Mucosa of descending colon (tissue), 3 donors: ENCODE measurements around the gene CES4A. TPM values are rescaled to one million over a fixed set of nuclear protein-coding genes. Genes with fewer than 3 reads are reported as not detected.

Source experiments
- ATAC-seq: fragments of 200-7000 bp; cut with Tn5 transposase; one replicate; pipeline ENCODE4 v1.9.1; 2020; ENCODE audit warnings: mild to moderate bottlenecking, moderate library complexity
- DNase-seq, 3 donors: peaks; one replicate each; pipeline ENCODE4 v3.0.0-alpha.2; 2020
- H3K36me3 ChIP-seq: fragments of 200-600 bp; one replicate; pipeline ENCODE4 v1.8.0; 2021; ENCODE audit warnings: low read depth, mild to moderate bottlenecking
- H3K4me1 ChIP-seq: fragments of 200-600 bp; one replicate; pipeline ENCODE4 v1.8.0; 2021; ENCODE audit warnings: low read depth, mild to moderate bottlenecking
- H3K4me3 ChIP-seq: fragments of 200-600 bp; one replicate; pipeline ENCODE4 v1.8.0; 2021; ENCODE audit warnings: mild to moderate bottlenecking
- H3K9me3 ChIP-seq: fragments of 200-600 bp; one replicate; pipeline ENCODE4 v1.8.0; 2021; ENCODE audit warnings: mild to moderate bottlenecking
- CTCF ChIP-seq: fragments of 200-600 bp; IDR thresholded peaks from one replicate; pipeline ENCODE4 v1.8.0; 2022; ENCODE audit warnings: antibody characterized with exemption, mild to moderate bottlenecking
- intact Hi-C, 2 donors: fragments of 100-400 bp; cut with DNase I in 1 of 2; cut with micrococcal nuclease in 1 of 2; formaldehyde crosslinking; loops; one replicate each; pipeline versions ENCODE4 v1.11.0 to v1.11.1; 2022; cut with DNase I, micrococcal nuclease
- total RNA-seq, 3 donors: library from RNA; stranded (reverse); fragmentation: NEBNext Ultra II Directional in 2 of 3; extraction: Animal tissue kit (Norgen Biotek cat#: 25700) in 2 of 3; gene quantifications; one replicate each; pipeline versions ENCODE4 v1.2.1 to v1.2.4, GENCODE V29; 2021 to 2023
- donor health status: DM: no; HTN: no; CAD: no; lungs with moderate emphysema.
- donor health status: DM: no; HTN: no; CAD: no.
- donor health status: DM: no; HTN: yes; CAD: no.

Gene CES4A
- total RNA-seq, 3 donors from 2014 or later, result 6.3 to 10.1 (median 8.3) TPM

- intact Hi-C loops, result no loop called here
These were observed 66.5 kb downstream of the CES4A start for GRCh38 chr16:67054901-67055300.

GRCh38 chr16:67055712-67056487 lies 67.5 kb downstream of the CES4A start:
- Histone ChIP-seq H3K36me3 (peaks cover 3% of the 10 kb centered on the region), H3K9me3 (no peaks in the 10 kb centered on the region), H3K4me3 (no peak overlapping the region), H3K4me1 (no peaks in the 10 kb centered on the region)
- TF ChIP-seq CTCF, result no peak
- intact Hi-C loops, result no loop called here
- DNase-seq (no peak), ATAC-seq (peak; percentile 90)

More at GRCh38 chr16:67054901-67055300, 66.5 kb downstream of the CES4A start:
- Histone ChIP-seq H3K36me3 (peaks cover 3% of the 10 kb centered on the region), H3K4me1 (no peaks in the 10 kb centered on the region), H3K9me3 (no peaks in the 10 kb centered on the region), H3K4me3 (no peak overlapping the region)
- no peak for TF ChIP-seq CTCF
- no peak for DNase-seq
- no peak for ATAC-seq

Other genes with a start within 250 kb of the CES4A start
- 100 to 1,000 TPM; 153 to 249 (median 217) TPM for gene DYNC1LI2, start 237.0 kb upstream of the CES4A start, total RNA-seq
- under 1 TPM in 2 of 3 donors, not detected in 1; 0.28 to 0.32 TPM for gene TERB1, start 187.0 kb upstream of the CES4A start, total RNA-seq
- 10 to 100 TPM; 48.4 to 52.9 (median 50.8) TPM for gene NAE1, start 157.6 kb upstream of the CES4A start, total RNA-seq
- gene CA7, start 144.2 kb upstream of the CES4A start, total RNA-seq, result 100 to 1,000 TPM in 2 of 3 donors, 10 to 100 TPM in 1; 59.3 to 253 (median 131) TPM
- gene PDP2, start 108.1 kb upstream of the CES4A start, total RNA-seq, result 10 to 100 TPM; 15.5 to 23.5 (median 23.2) TPM
- gene CDH16, start 69.7 kb upstream of the CES4A start, total RNA-seq, result under 1 TPM; 0.13 to 0.78 (median 0.72) TPM
- 10 to 100 TPM in 1 of 3 donors, 1 to 10 TPM in 2; 1.3 to 11.6 (median 1.3) TPM for gene RRAD, start 63.1 kb upstream of the CES4A start, total RNA-seq
- 10 to 100 TPM; 72.5 to 78.1 (median 76.5) TPM for gene CIAO2B, start 54.2 kb upstream of the CES4A start, total RNA-seq
- gene CES2, start 53.1 kb upstream of the CES4A start, total RNA-seq, result 100 to 1,000 TPM; 180 to 566 (median 456) TPM
- gene CES3, start 27.3 kb upstream of the CES4A start, total RNA-seq, result 100 to 1,000 TPM in 2 of 3 donors, 10 to 100 TPM in 1; 86.5 to 264 (median 199) TPM
- gene CBFB, start 40.6 kb downstream of the CES4A start, total RNA-seq, result 10 to 100 TPM; 26.3 to 35.5 (median 26.8) TPM
- 10 to 100 TPM; 13.3 to 15.7 (median 13.6) TPM for gene PHAF1, start 121.4 kb downstream of the CES4A start, total RNA-seq
- gene B3GNT9, start 162.4 kb downstream of the CES4A start, total RNA-seq, result 1 to 10 TPM; 1.5 to 8.4 (median 4.0) TPM
- 10 to 100 TPM; 21.0 to 27.4 (median 26.6) TPM for gene TRADD, start 171.3 kb downstream of the CES4A start, total RNA-seq
- 10 to 100 TPM; 23.3 to 33.8 (median 24.5) TPM for gene FBXL8, start 171.4 kb downstream of the CES4A start, total RNA-seq
- gene HSF4, start 176.2 kb downstream of the CES4A start, total RNA-seq, result 100 to 1,000 TPM in 1 of 3 donors, 10 to 100 TPM in 2; 26.0 to 113 (median 64.4) TPM
- gene NOL3, start 181.9 kb downstream of the CES4A start, total RNA-seq, result 10 to 100 TPM; 23.5 to 35.9 (median 32.0) TPM
- gene MATCAP1, start 195.4 kb downstream of the CES4A start, total RNA-seq, result 10 to 100 TPM; 24.8 to 35.1 (median 29.2) TPM
- 1 to 10 TPM; 2.6 to 6.8 (median 2.7) TPM for gene EXOC3L1, start 201.5 kb downstream of the CES4A start, total RNA-seq
- 10 to 100 TPM; 70.5 to 77.4 (median 72.9) TPM for gene E2F4, start 203.6 kb downstream of the CES4A start, total RNA-seq
- 10 to 100 TPM; 25.4 to 68.0 (median 42.1) TPM for gene ELMO3, start 210.5 kb downstream of the CES4A start, total RNA-seq
- 10 to 100 TPM; 30.8 to 39.6 (median 36.1) TPM for gene TMEM208, start 238.5 kb downstream of the CES4A start, total RNA-seq